MM.1S (cell line): ENCODE data around the gene PTPRN2.

Experiments
- EZH2 ChIP-seq: fragments of 300-600 bp; sonication (generic); optimal IDR thresholded peaks from 2 replicates; pipeline ENCODE3; 2017; ENCODE audit warnings: low read depth, mild to moderate bottlenecking, antibody characterized with exemption, low read length, mixed read lengths
- EZH2phosphoT487 ChIP-seq: fragments of 300-600 bp; sonication (generic); IDR thresholded peaks from 2 replicates; pipeline ENCODE4 v1.6.1; 2018; ENCODE audit warnings: antibody characterized with exemption, low read length
- TF ChIP-seq, protein P1 (sequence below): fragments of 300-600 bp; sonication (generic); IDR thresholded peaks from 2 replicates; pipeline ENCODE4 v1.5.1; 2016; ENCODE audit warnings: antibody characterized with exemption, low read length, mixed read lengths

DNA sequence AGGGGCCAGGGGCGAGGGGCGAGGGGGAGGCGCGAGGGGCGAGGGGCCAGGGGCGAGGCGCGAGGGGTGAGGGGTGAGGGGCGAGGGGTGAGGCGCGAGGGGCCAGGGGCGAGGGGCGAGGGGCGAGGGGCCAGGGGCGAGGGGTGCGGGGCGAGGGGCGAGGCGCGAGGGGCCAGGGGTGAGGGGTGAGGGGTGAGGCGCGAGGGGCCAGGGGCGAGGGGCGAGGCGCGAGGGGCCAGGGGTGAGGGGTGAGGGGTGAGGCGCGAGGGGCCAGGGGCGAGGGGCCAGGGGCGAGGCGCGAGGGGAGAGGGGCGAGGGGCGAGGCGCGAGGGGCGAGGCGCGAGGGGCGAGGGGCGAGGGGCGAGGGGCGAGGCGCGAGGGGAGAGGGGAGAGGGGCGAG, 192.3 kb downstream of the PTPRN2 start:
- TF ChIP-seq, protein P1, sequence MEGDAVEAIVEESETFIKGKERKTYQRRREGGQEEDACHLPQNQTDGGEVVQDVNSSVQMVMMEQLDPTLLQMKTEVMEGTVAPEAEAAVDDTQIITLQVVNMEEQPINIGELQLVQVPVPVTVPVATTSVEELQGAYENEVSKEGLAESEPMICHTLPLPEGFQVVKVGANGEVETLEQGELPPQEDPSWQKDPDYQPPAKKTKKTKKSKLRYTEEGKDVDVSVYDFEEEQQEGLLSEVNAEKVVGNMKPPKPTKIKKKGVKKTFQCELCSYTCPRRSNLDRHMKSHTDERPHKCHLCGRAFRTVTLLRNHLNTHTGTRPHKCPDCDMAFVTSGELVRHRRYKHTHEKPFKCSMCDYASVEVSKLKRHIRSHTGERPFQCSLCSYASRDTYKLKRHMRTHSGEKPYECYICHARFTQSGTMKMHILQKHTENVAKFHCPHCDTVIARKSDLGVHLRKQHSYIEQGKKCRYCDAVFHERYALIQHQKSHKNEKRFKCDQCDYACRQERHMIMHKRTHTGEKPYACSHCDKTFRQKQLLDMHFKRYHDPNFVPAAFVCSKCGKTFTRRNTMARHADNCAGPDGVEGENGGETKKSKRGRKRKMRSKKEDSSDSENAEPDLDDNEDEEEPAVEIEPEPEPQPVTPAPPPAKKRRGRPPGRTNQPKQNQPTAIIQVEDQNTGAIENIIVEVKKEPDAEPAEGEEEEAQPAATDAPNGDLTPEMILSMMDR = no peak
- TF ChIP-seq EZH2 = no peak
- no peak for TF ChIP-seq EZH2phosphoT487
